ENCODE measurements around the gene CXCR3. TPM values are rescaled to one million over a fixed set of nuclear protein-coding genes. Genes with fewer than 3 reads are reported as not detected.
"Not testable (repeated sequence)": the region's sequence is repeated elsewhere in the genome, so short reads cannot be mapped to it uniquely, and the experiment has no call there.

The CXCR3 gene
- total RNA-seq, 2 donors from 2014 or later: 2.3 to 2.7 TPM

- ATAC-seq (no peak), DNase-seq (no peak)
- intact Hi-C loops (cut with DNase I, micrococcal nuclease): no loop called here
Observed at GRCh38 chrX:71578253-71579135, 39.8 kb downstream of the CXCR3 start, which contains the start of gene GCNA. GCNA (plus strand) TSS chrX:71578437; CDS start chrX:71580822, 2,385 bp downstream.

GRCh38 chrX:71577682-71578081, 40.6 kb downstream of the CXCR3 start:
- no peak for ATAC-seq
- intact Hi-C loops (cut with DNase I, micrococcal nuclease): no loop called here
- no peak for DNase-seq

- intact Hi-C loops (cut with DNase I, micrococcal nuclease): no loop called here
- DNase-seq: no peak
- no peak for ATAC-seq
Observed at GRCh38 chrX:71573590-71573989, 44.7 kb downstream of the CXCR3 start.

- ATAC-seq; DNase-seq; intact Hi-C loops (cut with DNase I, micrococcal nuclease): not testable (repeated sequence)
Observed at GRCh38 chrX:71571390-71571789, 46.9 kb downstream of the CXCR3 start.

Other genes with a start within 250 kb of the CXCR3 start
- 100 to 1,000 TPM; 100 to 101 TPM for gene OGT, start 85.4 kb downstream of the CXCR3 start, total RNA-seq
- gene GCNA, start 40.1 kb downstream of the CXCR3 start, total RNA-seq: 1 to 10 TPM; 1.1 to 1.2 TPM
- not detected for gene CXorf49, start 99.8 kb upstream of the CXCR3 start, total RNA-seq
- gene CXorf49B, start 144.8 kb upstream of the CXCR3 start, total RNA-seq: not detected

All from left colon (tissue), 2 donors.